GM19452 (cell line): Measurements from ENCODE around the gene FCER2.

Experiments
- ATAC-seq: cut with Tn5 transposase; IDR thresholded peaks from one replicate; pipeline ENCODE4 v1.9.1; 2021; ENCODE audit not compliant: unreplicated experiment

Gene FCER2

GRCh38 chr19:7734220-7735203 is 32.6 kb upstream of the FCER2 start:
- no peak for ATAC-seq

GRCh38 chr19:7733376-7733775 is 31.4 kb upstream of the FCER2 start:
- no peak for ATAC-seq

- ATAC-seq = no peak
These were observed 30.1 kb upstream of the FCER2 start, which contains the start of gene CLEC4G for GRCh38 chr19:7732045-7732444. CLEC4G (minus strand) TSS chr19:7732110; CDS start chr19:7732102, 8 bp downstream.

GRCh38 chr19:7731615-7732014 is 29.7 kb upstream of the FCER2 start:
- ATAC-seq = no peak

DNA sequence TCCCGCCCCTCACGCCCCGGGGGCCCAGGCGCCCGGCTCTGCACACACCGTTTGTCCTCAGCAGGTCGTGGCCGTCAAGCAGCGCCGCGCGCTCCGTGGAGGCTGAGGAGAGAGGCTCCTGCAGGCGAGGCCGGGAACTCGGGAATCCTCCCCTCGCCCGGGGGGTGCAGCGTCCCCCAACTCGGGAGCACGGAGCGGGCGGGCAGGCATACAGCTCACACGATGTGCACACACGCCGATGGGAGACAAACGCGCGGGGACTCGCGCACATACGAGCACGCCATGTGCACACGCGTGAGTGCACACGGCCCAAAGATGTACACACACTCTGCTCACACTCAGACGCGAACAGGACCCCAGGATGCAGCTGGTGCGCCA is 29.3 kb upstream of the FCER2 start:
- no peak for ATAC-seq

GRCh38 chr19:7730286-7731217 is 28.6 kb upstream of the FCER2 start:
- no peak for ATAC-seq

GRCh38 chr19:7729831-7730285 is 27.9 kb upstream of the FCER2 start:
- no peak for ATAC-seq

GRCh38 chr19:7729211-7729610 is 27.3 kb upstream of the FCER2 start:
- ATAC-seq = no peak

DNA sequence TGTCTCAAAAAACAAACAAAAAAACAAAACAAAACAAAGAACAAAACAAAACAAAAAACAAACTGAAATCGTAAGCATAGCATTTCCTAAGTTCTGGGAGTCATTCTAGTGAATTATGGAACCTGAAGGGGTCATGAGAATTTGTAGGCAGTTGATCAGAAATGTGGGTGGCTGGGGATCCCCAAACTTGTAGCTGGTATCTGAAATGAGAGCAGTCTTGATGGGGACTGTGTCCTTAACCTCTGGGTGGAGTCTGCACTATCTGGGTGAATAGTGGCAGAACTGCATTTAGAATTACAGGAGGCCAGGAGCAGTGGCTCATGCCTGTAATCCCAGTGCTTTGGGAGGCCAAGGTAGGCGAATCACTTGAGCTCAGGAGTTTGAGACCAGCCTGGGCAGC is 23.9 kb upstream of the FCER2 start:
- ATAC-seq = no peak

DNA sequence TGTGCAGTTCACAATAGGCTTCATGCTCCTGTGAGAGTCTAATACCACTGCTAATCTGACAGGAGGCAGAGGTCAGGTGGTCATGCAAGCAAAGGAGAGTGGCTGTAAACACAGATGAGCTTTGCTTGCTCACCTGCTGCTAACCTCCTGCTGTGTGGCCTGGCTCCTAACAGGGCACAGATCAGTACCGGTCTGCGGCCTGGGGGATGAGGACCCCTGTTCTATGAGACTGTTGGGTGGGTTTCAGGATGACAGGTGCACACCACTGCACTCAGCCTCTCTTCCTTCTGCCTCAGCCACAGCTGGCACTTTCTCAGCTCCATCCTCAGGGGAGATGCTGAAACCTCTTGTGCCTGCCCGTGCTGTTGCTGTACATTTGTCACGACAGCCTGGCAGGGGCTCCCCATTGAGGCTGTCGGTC is 20.3 kb upstream of the FCER2 start:
- ATAC-seq = no peak

DNA sequence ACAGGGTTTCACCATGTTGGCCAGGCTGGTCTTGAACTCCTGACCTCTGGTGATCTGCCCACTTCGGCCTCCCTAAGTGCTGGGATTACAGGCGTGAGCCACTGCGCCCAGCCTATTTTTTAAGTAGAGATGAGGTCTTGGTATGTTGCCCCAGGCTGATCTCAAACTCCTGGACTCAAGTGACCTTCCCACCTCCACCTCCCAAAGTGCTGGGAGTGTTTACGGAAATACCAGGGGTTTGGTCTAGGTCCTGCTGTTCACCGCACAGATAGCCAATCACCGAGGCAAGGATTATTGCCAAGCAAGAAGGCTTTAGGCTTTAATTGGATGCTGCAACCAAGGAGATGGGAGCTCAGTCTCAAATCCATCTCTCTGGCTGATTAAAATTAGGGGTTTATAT is 18.4 kb upstream of the FCER2 start:
- ATAC-seq = no peak

GRCh38 chr19:7718668-7719067 is 16.7 kb upstream of the FCER2 start:
- ATAC-seq = no peak

DNA sequence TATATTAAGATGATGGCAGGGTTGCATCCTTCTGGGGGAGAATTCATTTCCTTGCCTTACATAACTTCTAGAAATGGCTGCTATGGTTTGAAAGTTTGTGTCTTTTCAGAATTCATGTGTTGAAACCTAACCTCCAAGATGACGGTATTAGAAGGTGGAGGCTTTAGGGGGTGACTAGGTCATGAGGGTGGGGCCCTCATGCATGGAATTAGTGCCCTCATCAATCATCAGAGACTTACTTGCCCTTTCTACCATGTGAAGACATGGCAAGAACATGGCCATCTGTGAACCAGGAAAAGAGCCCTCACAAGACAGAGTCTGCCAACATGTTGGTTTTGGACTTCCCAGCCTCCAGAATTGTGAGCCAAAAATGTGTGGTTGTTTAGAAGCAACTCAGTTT is 14.8 kb upstream of the FCER2 start:
- no peak for ATAC-seq

DNA sequence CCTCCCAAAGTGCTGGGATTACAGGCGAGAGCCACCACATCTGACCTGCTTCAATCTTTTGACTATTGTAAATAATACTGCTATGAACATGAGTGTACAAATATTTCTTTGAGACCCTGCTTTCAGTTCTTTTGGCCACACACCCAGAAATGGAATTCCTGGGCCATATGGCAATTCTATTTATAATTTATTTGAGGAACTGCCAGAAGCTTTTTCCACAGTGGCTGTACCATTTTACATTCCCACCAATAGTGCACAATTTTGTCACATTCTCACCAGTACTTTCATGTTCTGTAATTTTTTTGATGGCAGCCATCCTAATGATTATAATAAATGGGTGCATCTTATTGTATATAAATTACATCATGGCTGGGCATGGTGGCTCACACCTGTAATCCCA is 13.7 kb upstream of the FCER2 start:
- ATAC-seq = no peak

DNA sequence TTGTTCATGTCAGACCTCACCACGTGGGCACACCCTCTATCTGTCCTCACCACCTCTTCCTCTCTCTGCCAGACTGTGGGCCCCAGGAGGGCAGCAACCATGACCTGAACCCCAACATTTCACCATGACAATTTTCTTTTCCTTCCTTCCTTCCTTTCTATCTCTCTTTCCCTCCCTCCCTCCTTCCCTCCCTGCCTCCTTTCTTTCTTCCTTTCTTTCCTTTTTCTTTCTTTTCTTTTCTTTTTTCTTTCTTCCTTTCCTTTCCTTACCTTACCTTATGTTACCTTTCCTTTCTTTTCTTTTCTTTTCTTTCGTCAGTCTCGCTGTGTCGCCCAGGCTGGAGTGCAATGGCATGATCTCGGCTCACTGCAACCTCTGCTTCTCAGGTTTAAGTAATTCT is 8.7 kb upstream of the FCER2 start:
- no peak for ATAC-seq

- no peak for ATAC-seq
These were observed 8.1 kb upstream of the FCER2 start for GRCh38 chr19:7709932-7710460.

- no peak for ATAC-seq
These were observed 5.1 kb upstream of the FCER2 start for GRCh38 chr19:7706955-7707456.

- no peak for ATAC-seq
These were observed 4.4 kb upstream of the FCER2 start for GRCh38 chr19:7706188-7706954.

DNA sequence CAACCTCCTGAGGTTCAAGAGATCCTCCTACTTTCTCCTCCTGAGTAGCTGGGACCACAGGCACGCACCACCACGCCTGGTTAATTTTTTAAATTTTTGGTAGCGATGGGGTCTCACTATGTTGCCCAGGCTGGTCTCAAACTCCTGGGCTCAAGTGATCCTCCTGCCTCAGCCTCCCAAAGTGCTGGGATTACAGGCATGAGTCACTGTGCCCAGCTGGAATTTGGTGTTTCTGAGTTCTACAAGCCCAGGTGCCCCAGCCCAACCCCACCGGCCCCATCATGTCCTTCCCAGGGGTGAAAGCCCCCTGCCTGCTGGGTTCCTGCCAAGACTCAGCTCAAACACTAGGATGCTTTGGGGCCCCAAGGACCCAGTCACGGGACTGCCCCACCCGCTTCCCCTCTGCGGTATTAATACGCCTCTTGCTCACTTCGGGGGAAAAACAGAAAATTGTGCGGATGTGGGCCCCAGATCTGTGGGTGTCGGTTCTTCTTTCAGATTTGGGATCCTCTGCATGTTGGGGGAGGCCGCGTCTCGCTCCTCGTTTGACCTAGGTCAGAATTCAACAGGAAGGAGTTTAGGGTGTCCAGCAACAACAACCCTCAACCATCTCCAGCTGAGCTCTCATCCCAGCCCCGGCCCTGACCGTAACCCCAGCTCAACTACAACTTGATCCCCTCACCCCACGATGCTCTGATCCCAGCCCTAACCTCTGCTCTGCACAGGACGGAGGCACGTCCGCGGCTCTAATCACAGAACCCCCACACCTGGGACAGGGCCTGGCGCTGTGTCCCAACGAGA is 3.7 kb upstream of the FCER2 start:
- peak; percentile 51 for ATAC-seq
